ENCODE data around the gene CREB3L1. TPM values are rescaled to one million over a fixed set of nuclear protein-coding genes. Genes with fewer than 3 reads are reported as not detected.
"Not testable (repeated sequence)": the region's sequence is repeated elsewhere in the genome, so short reads cannot be mapped to it uniquely, and the experiment has no call there.

CREB3L1 gene
- polyA plus RNA-seq, 1 experiment: 39.4 TPM

GRCh38 chr11:46253258-46254132 lies 24.0 kb upstream of the CREB3L1 start:
- CTCF ChIA-PET: no interaction called here
- Histone ChIP-seq H3K27me3 (ENCODE audit: control insufficient read depth, insufficient read depth, low read length) (no peaks in the 10 kb centered on the region), H3K4me3 (ENCODE audit: low read depth, low read length) (no peak overlapping the region), H3K36me3 (ENCODE audit: control insufficient read depth, insufficient read depth, low read length) (no peaks in the 10 kb centered on the region)
- POLR2A ChIA-PET: no interaction called here
- TF ChIP-seq, protein P1, sequence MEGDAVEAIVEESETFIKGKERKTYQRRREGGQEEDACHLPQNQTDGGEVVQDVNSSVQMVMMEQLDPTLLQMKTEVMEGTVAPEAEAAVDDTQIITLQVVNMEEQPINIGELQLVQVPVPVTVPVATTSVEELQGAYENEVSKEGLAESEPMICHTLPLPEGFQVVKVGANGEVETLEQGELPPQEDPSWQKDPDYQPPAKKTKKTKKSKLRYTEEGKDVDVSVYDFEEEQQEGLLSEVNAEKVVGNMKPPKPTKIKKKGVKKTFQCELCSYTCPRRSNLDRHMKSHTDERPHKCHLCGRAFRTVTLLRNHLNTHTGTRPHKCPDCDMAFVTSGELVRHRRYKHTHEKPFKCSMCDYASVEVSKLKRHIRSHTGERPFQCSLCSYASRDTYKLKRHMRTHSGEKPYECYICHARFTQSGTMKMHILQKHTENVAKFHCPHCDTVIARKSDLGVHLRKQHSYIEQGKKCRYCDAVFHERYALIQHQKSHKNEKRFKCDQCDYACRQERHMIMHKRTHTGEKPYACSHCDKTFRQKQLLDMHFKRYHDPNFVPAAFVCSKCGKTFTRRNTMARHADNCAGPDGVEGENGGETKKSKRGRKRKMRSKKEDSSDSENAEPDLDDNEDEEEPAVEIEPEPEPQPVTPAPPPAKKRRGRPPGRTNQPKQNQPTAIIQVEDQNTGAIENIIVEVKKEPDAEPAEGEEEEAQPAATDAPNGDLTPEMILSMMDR (IDR thresholded peaks at IDR 0.05; ENCODE audit: insufficient read depth, low read depth, low read length): no peak
- no peak for DNase-seq (ENCODE audit: low read depth)

GRCh38 chr11:46254133-46254491 lies 23.4 kb upstream of the CREB3L1 start:
- DNase-seq (ENCODE audit: low read depth): no peak
- no peaks in the 10 kb centered on the region for H3K36me3 ChIP-seq (ENCODE audit: control insufficient read depth, insufficient read depth, low read length)
- ChIA-PET POLR2A (no interaction called here), CTCF (no interaction called here)
- no peaks in the 10 kb centered on the region for H3K27me3 ChIP-seq (ENCODE audit: control insufficient read depth, insufficient read depth, low read length)
- H3K4me3 ChIP-seq (ENCODE audit: low read depth, low read length): no peak overlapping the region
- TF ChIP-seq, protein P1 (IDR thresholded peaks at IDR 0.05; ENCODE audit: insufficient read depth, low read depth, low read length): no peak

- Histone ChIP-seq H3K36me3 (ENCODE audit: control insufficient read depth, insufficient read depth, low read length) (no peaks in the 10 kb centered on the region), H3K4me3 (ENCODE audit: low read depth, low read length) (no peak overlapping the region), H3K27me3 (ENCODE audit: control insufficient read depth, insufficient read depth, low read length) (no peaks in the 10 kb centered on the region)
- TF ChIP-seq, protein P1 (IDR thresholded peaks at IDR 0.05; ENCODE audit: insufficient read depth, low read depth, low read length): no peak
- no peak for DNase-seq (ENCODE audit: low read depth)
- ChIA-PET CTCF (no interaction called here), POLR2A (no interaction called here)
Observed at GRCh38 chr11:46256540-46257001, 20.9 kb upstream of the CREB3L1 start.

DNA sequence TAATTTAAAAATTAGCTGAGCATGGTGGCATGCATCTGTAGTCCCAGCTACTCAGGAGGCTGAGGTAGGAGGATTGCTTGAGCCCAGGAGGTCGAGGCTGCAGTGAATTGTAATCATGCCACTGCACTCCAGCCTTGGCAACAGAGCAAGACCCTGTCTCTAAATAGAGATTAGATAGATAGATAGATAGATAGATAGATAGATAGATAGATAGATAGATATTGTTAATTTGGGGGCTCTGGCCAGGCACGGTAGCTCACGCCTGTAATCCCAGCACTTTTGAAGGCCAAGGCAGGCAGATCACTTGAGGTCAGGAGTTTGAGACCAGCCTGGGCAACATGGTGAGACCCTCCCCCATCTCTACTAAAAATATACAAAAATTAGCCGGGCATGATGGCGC lies 18.1 kb upstream of the CREB3L1 start:
- H3K36me3 ChIP-seq (ENCODE audit: control insufficient read depth, insufficient read depth, low read length); DNase-seq (ENCODE audit: low read depth); H3K4me3 ChIP-seq (ENCODE audit: low read depth, low read length); H3K27me3 ChIP-seq (ENCODE audit: control insufficient read depth, insufficient read depth, low read length); POLR2A ChIA-PET: not testable (repeated sequence)
- CTCF ChIA-PET: interaction anchor here (0.7 kb wide), 1 partner anchor 13 kb away, joined by 3 read pairs; no protein-coding TSS in a partner anchor

DNA sequence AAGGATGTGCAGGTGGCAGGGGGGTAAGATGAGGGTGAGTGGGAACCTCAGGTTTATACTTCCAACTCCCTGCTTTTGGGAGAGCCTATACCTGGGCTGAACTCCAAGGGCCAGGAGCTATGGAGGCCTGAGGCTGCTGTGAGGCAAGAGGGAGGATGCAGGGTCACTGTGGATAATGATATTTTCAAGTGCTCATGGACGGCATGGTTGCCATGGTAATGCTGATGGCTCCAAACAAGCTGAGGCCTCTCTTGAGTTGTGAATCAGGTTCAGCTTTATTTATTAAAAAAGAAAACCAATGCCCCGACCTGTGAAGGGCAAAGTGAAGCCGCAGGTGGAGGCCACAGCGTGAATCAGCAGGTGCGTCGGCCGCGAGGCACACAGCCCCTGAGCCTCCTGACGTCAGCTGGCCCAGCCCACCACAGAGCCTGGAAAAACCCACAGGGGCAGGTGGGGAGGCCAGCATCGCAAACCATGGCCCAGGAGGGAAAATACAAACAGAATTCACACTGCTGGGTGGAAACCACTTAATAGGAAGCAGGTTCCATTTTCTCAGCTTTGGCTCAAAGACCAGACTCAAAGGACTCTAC lies 17.4 kb upstream of the CREB3L1 start:
- no peak overlapping the region for H3K4me3 ChIP-seq (ENCODE audit: low read depth, low read length)
- H3K36me3 ChIP-seq (ENCODE audit: control insufficient read depth, insufficient read depth, low read length): no peaks in the 10 kb centered on the region
- TF ChIP-seq, protein P1 (IDR thresholded peaks at IDR 0.05; ENCODE audit: insufficient read depth, low read depth, low read length): no peak
- DNase-seq (ENCODE audit: low read depth): no peak
- ChIA-PET CTCF (no interaction called here), POLR2A (no interaction called here)
- H3K27me3 ChIP-seq (ENCODE audit: control insufficient read depth, insufficient read depth, low read length): no peaks in the 10 kb centered on the region
